HG03097 (cell line): ENCODE data around the gene SERINC5.
"Not testable (repeated sequence)": the region's sequence is repeated elsewhere in the genome, so short reads cannot be mapped to it uniquely, and the experiment has no call there.

Source experiments
- ATAC-seq: cut with Tn5 transposase; IDR thresholded peaks from one replicate; pipeline ENCODE4 v1.9.1; 2021; ENCODE audit not compliant: unreplicated experiment, low FRiP score

Gene SERINC5

DNA sequence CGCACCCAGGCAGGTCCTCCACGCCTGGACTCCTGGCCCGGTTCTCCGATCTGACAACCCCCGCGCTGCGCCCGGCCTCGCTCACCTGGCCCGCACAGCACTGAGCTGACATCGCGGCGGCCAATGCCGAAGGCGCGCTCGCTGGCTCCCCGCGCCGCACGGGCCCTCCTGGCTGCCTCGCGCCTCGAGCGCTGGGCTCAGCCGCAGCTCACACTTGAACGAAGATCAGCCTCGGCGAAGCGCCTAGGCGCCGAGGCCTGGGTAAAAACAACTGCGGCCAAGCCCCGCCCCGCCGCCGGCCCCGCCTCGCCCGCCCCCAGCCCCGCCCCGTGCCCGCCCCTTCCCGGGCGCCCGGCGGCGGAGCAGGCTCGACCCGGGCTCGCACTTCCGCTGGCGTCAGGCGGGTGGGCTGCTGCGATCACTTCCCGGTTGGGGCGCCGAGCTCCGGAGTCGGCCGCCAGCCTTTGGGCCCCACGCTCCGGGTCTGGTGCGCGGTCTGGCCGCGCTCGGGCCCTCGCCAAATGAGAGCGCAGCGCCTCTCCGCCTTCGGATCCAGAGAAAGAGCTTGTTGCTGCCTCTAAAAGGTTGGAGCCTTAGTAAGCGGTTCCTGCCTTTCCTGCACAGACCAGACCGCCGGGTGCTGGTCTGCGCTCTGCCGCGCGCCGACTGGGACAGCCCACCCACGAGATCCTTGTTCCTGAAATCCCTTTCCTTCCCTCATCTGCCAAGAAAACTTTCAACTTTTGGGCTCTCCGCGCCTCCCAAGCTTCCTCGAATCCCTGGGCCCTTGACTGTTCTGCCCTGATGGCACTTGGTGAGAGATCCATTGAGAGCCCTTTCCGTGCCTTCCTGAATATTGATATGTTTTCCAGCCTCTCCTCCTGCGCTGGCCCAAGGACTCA lies at the start of gene SERINC5:
SERINC5 (minus strand) TSS at position 238 of the 902 bp plus-strand sequence; CDS start at position 112, 126 bp downstream.
- peak; percentile 75 for ATAC-seq

- no peak for ATAC-seq
These were observed 46.8 kb upstream of the SERINC5 start for GRCh38 chr5:80302636-80303035.

DNA sequence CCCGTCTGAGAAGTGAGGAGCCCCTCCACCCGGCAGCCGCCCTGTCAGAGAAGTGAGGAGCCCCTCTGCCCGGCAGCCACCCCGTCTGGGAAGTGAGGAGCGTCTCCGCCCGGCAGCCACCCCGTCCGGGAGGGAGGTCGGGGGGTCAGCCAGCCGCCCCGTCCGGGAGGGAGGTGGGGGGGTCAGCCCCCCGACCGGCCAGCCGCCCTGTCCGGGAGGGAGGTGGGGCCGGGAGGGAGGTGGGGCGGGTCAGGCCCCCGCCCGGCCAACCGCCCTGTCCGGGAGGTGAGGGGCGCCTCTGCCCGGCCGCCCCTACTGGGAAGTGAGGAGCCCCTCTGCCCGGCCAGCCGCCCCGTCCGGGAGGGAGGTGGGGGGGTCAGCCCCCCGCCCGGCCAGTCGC lies 45.5 kb upstream of the SERINC5 start:
- not testable (repeated sequence) for ATAC-seq

GRCh38 chr5:80300796-80301195 lies 44.9 kb upstream of the SERINC5 start:
- not testable (repeated sequence) for ATAC-seq

DNA sequence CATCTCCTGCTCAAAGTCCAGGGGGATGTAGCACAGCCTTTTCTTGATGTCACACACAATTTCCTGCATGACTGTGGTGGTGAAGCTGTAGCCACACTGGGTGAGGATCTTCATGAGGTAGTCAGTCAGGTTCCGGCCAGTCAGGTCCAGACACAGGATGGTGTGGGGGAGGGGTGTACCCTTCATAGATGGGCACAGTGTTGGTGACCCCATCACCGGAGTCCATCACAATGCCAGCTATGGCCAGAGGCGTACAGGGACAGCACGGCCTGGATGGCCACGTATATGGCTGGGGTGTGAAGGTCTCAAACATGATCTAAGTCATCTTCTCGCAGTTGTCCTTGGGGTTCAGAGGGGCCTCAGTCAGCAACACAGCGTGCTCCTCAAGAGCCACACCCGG lies 44.3 kb upstream of the SERINC5 start:
- no peak for ATAC-seq

DNA sequence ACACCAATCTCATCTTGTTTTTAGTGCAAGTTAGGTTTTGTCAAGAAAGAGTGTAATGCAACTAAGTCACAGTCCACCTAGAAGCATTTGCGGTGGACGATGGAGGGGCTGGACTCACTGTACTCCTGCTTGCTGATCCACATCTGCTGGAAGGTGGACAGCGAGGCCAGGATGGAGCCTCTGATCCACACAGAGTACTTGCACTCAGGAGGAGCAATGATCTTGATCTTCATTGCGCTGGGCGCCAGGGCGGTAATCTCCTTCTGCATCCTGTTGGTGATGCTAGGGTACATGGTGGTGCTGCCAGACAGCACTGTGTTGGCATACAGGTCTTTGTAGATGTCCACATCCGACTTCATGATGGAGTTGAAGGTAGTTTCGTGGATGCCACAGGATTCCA lies 43.8 kb upstream of the SERINC5 start:
- no peak for ATAC-seq

- ATAC-seq = no peak
These were observed 40.3 kb upstream of the SERINC5 start for GRCh38 chr5:80296121-80296520.

GRCh38 chr5:80291761-80292160 lies 35.9 kb upstream of the SERINC5 start:
- ATAC-seq = no peak

DNA sequence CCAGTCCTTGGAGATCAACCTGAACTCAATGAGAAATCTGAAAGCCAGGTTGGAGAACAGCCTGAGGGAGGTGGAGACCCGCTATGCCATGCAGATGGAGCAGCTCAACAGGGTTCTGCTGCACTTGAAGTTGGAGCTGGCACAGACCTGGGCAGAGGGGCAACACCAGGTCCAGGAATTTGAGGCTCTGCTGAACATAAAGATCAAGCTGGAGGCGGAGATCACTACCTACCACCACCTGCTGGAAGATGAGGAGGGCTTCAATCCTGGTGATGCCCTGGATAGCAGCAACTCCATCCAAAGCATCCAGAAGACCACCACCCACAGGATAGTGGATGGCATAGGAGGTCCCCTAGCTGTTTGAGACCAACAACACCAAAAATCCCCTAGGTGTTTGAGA lies 33.5 kb upstream of the SERINC5 start:
- ATAC-seq = no peak

GRCh38 chr5:80288177-80288576 lies 32.3 kb upstream of the SERINC5 start:
- no peak for ATAC-seq

- ATAC-seq = no peak
These were observed 28.9 kb upstream of the SERINC5 start for GRCh38 chr5:80284720-80285119.

- no peak for ATAC-seq
These were observed 27.5 kb upstream of the SERINC5 start for GRCh38 chr5:80283360-80283759.

- no peak for ATAC-seq
These were observed 26.2 kb upstream of the SERINC5 start for GRCh38 chr5:80282054-80282453.

GRCh38 chr5:80277191-80277590 lies 21.3 kb upstream of the SERINC5 start:
- no peak for ATAC-seq

DNA sequence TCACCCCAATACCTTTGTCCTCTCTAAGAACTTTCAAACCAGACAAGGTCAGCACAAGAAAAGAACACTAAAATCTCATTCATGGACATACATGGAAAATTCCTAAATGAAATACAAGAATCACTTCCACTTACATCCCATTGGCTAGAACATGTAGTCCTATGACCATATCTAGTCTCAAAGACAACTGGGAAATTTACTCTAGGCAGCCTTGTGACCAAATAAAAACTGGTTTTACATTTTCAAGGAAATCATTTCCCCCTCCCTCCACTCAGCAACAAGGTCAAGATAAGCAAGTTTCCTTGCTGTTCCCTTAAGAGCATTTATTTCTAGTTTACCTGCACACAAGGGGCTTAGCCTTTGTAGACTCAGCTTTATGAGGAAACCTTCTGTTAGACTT lies 20.3 kb upstream of the SERINC5 start:
- no peak for ATAC-seq

GRCh38 chr5:80275347-80275746 lies 19.5 kb upstream of the SERINC5 start:
- ATAC-seq = no peak

- ATAC-seq = not testable (repeated sequence)
These were observed 14.7 kb upstream of the SERINC5 start for GRCh38 chr5:80270543-80270942.

- no peak for ATAC-seq
These were observed 14.2 kb upstream of the SERINC5 start for GRCh38 chr5:80269991-80270438.

- ATAC-seq = no peak
These were observed 13.1 kb upstream of the SERINC5 start for GRCh38 chr5:80268916-80269315.

DNA sequence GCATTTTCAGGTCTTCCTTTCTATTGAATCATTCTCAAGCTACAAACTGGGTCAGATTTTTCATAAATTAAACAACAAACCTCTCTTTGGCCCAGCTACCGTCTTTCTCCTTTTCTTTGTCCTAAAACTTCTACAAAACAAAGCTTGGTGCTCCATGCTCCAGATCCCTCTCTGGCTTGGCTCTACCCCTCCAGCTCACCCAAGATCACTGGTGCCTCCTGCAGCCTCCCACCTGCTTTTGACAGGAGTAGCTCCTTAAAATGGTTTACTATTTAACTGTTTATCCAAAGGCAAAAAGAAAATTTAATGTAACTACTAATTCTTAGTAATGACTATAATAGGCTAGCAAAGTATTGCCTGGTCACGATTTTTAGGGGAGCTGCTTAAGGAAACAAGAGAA lies 10.7 kb upstream of the SERINC5 start:
- ATAC-seq = no peak

DNA sequence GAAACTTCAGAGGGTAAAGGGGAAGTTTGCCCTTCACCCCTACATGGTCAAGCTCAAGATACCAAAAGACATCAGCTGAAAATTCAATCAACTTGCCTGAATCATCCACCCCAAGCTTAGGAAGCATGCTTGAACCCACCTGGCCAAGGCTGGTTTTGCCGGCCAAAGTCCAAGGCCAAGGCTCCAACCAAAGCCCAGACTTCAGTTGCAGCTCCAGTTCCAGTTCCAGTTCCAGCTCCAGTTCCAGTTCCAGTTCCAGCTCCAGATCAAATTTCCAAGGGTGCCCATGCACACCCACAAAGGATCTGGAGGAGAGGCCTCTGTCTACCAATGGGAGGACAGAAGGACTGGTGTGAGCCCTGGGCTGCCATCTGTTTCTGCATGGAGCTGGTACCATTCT lies 4.6 kb upstream of the SERINC5 start:
- ATAC-seq = no peak

- ATAC-seq = no peak
These were observed 3.8 kb upstream of the SERINC5 start for GRCh38 chr5:80259511-80260203.
